Stimulated activated CD8-positive, alpha-beta memory T cell treated with anti-CD3 and anti-CD28 coated beads, Interleukin-15, amount 100 ng/mL, for 4 hours (primary cell): ENCODE data around the gene VDAC2.

ENCODE experiments used
- DNase-seq, 2 donors: peaks; one replicate each; pipeline ENCODE4 v3.0.0-alpha.2; 2020; ENCODE audit warnings: low read depth in 2 of 2

Gene VDAC2

DNA sequence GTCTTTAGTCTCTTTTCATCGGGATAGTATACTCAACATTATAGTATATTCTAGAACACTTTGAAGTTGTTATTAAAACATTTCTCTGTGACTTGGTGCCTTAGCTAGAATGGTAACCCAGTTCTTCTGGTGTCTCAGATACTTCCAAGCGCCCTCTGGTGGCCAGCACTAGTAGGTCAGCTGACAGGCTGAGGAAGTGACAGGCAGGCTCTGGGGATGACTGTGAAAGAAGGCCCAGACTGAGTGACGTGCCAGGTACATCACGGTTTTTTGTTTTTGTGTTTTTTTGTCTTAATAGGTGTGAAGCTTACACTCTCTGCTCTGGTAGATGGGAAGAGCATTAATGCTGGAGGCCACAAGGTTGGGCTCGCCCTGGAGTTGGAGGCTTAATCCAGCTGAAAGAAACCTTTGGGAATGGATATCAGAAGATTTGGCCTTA is 20.0 kb downstream of the VDAC2 start:
- peak; percentile 74 to 91 for DNase-seq

DNA sequence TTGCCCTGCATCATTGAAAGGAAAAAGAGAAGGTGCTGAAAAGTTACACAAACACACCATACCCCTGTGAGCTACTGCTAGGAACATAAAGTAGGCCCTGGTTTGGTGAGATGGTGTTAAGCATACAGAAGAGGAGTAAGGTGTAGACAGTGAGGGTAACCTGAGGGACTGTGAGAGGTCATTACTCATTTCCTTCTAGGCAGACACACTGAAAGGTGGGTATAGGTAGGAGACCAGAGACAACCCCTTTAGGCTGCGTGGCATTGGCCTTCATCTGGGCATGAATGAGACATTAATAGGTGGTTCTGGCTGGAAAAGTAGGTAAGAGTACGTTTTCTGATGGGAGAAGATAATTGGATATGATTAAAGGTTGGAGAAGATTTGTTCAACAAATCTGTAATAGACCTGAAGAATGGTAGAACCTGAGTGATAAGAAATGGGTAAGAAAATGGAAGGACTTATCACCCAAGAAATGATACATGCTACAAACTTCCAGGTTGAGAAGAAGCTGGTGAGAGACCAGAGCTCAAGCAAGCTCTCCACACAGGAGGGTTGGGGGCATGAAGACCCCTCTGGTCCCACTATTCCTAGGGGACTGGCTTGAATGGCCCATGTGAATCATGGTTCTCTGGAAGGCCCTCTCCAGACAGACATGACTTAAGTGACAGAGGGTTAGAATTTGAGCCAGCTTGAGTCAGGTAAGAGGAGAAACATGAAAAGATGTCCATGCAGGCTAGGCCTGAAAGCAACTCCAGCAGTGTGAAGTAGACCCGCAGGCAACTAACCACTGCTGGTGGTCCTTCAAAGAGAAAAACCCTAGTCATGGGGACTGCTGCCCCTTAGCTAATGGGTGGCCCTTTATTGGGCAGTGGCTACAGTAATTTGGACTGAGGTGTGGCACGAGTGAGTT is 21.3 kb downstream of the VDAC2 start:
- DNase-seq, result no peak

DNA sequence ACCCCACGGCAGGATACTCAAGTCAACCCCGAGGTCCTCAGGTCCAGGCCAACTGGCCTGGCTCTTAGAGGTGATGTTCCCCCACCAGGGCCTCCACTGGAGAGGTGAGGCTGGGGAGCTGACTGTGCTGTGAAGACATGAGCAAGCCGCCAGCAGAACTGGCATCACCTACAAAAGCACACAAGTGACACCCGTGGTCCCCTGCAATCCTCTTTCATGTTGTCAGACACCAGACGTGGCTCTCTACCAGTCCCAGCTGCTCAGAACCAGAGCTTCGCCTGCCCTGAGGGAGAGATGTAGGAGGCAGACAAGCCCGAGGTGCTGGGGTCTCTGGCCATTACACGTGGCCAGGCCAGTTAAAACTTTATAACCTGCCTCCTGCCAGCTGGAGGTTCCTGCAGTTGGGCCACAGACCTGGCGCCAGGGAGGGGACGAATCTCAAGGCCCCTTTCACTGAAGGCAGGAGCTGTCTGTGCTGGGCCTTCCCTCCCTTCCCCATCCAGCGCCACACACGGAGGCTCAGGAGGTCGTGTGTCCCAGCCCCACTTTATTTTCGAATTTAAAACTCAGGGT is 22.9 kb downstream of the VDAC2 start:
- DNase-seq, result no peak

DNA sequence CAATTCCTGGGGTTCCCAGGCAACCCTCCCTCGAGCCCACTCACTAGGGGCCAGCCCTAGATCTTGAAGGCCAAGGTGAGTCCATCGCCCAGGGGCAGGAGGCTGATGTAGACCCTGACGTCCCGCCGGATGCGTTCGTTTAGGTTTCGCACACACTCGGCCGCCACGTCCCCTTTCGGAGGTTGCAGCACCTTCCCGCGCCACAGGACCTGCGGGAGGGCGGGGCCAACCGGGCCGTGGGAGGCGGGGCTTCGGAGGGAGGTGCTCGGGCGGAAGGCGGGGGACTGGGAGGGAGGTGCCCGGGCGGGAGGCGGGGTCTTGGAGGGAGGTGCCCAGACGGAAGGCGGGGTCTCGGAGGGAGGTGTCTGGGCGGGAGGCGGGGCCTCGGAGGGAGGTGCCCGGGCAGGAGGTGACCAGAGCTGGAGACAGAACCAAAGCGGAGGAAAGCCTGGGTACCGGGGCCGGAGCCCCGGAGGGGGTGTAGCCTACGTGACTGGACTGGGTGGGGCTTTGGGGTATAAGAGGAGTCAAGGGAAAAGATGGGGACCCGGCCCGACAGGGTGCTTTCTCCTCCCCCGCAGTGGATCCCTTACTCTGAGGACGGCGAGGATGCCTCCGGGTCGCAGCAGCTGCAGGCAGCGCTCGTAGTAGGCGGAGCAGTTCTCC is 23.6 kb downstream of the VDAC2 start:
- peak; percentile 91 to 93 for DNase-seq

DNA sequence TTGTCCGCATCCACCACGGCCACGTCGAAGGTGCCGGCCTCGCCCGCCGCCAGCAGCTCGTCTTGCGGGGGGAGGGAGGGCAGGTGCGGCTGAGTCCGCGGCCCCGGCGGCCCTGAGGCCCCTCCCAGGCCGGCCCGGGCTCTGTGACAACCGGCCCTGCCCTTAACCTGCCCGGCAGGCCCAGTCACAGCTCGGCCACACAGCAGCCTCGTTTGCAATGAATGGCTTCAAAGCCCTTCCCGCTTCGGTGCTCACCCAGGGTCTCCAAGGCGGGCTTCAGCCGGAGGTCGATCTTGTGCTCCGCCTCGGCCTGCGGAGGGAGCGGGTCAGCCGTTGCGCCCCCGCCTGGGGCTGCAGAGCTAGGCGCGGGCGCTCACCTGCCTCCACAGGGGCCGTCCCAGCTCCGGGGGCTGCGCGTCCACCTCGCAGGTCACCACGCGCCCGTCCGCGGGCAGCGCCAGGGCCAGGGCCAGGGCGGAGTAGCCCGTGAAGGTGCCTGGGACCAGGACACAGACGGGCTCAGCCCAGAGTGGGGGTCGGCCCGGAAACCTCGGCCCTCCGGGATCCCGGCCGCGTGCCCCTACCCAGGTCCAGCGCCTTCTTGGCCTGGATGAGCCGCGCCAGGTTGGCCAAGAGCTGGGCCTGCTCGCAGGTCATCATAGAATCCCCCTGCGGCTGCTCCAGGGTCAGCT is 24.2 kb downstream of the VDAC2 start:
- DNase-seq, result no peak

DNA sequence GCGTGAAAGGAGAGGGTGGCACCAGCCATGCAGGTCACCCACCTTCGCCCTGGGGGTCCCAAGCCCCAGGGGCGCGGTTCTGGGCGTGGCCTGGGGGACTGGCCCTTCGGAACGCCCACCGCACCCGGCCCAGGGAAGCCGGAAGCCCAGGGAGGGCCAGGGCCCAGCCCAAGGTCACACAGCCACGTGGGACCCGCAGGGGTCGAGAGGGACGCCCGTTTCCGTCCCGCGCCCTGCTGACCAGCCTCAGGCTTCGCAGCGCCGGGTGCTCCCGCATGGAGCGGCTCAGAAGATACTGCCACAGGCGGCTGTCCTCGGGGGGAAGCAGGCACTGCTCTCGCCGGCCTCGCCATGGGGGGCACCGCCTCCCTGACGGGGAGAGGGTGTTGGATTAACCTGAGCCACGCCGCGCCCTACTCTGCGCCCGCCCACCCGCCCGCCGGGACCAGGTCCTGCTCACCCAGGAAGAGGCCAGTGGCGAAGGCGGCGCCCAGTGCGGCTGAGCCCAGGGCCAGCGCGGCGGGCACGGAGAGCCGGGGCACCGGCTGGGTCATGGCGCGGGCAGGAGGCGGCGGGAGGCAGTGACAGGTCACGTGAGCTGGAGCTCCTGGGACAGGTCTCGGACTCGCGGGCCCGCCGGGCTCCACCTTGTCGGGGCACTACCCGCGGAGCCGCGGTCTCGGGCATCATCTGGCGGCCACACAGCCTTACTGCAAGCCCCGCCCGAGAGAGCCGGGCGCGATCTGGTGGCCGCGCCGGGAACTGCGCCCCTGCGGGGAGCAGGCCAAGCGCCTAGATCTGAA is 25.0 kb downstream of the VDAC2 start, which contains the start of gene COMTD1:
Gene COMTD1 (minus strand): TSS at position 583 of the 803 bp plus-strand sequence. CDS start 29 bp downstream, at position 554.
- peak; percentile 82 for DNase-seq

DNA sequence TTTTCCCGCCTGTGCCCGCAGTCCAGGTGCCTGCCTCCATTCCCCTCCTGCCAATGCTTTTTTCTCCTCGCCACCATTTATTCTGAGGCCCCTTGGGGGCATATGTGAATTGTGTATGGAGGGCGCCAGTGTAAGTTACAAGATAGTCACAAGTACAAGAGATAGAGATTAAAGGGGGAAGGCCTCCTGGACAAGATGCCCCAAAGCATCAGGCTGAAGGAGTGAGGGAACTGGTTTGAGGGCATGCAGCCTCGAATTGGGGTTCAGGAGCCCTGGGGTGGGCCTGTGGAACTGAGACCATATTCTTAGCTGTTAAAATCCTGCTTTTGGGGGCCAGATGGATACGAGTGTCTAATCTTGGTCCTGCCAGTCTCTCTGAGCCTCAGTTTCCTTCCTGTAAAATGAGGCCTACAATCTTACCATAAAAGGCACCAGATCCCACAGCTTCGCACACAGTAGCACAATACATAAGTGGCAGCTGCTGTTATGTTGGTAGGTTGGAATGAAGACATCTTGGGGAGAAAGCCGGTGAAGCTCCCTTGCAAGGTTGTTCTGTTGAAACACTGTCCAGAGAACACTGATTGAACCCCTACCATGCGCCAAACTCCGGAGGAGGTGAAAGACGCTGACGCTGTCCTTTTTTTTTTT is 25.7 kb downstream of the VDAC2 start:
- DNase-seq, result no peak

DNA sequence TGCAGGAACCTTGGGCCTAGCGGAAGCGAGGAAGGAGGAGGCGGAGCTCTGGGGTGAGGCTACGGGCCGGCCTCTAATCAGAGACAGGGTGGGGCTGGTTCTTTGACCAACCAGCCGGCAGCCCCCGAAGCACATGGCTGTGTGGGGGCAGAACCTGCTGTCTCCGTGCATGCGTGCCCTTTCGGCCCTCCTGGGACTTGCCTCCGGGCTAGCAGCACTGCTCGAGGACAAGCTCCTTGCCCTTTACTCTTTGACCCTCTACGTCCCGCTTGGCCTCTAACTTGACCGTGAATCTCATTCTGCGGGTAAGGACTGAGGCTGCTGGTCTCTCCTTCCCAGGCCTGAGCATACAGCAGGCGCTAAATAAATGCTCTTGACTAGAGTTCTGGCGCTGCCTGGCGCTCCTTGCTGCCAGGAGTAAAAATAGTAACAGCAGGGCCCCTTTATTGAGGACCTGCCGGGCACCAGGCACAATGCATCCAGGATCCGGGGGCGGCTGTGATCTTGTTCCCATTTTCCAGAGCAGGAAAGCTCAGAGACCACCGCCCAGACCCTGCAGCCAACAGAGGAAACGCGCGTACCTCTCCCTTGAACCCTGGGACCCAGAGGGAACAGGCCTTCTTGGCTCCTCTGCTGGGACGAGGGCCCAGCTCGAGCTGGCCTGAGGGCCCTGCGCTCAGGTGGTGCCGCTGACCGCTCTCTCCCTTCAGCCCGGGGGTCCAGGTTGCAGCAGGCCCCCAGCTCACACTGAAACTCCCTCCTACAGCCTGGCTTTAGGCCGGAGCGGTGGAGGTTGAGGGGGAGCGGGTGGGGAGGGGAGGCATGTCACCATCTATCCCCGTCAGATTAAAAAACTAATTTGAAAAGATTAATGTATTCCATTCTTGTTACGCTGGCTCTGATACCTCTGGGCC is 27.8 kb downstream of the VDAC2 start:
- DNase-seq, result no peak

DNA sequence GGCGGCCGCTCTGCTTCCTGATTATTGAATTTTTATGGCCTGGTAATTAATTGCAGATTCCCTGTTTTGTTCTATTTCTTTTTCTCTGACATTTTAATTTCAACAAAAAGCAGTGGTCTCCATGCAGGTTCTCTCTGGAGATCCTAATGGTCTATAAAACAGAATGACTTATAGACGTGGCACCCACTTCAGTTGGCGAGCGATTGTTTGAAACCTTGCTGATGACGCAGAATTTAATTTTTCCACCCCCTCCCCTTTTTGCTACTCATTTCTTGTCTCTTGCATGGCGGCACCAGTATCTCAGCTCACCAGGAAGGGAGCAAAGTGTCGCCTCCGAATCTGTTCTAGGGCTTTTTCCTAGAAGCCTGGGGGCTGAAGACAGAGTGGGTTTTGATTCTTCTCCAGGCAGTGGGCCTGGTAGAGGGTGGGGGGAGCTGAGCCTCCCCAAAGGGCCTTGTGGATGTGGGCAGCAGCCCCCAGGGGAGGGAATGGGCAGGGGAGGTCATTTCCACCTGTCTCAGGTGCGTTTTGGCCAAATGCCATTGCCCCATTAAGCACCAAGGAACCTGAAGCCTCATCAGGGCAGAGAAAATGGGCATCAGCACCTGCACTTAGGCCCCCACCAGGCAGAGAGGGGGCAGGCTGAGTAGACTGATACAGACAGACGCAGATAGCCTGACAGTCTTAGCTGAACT is 28.6 kb downstream of the VDAC2 start:
- no peak for DNase-seq

DNA sequence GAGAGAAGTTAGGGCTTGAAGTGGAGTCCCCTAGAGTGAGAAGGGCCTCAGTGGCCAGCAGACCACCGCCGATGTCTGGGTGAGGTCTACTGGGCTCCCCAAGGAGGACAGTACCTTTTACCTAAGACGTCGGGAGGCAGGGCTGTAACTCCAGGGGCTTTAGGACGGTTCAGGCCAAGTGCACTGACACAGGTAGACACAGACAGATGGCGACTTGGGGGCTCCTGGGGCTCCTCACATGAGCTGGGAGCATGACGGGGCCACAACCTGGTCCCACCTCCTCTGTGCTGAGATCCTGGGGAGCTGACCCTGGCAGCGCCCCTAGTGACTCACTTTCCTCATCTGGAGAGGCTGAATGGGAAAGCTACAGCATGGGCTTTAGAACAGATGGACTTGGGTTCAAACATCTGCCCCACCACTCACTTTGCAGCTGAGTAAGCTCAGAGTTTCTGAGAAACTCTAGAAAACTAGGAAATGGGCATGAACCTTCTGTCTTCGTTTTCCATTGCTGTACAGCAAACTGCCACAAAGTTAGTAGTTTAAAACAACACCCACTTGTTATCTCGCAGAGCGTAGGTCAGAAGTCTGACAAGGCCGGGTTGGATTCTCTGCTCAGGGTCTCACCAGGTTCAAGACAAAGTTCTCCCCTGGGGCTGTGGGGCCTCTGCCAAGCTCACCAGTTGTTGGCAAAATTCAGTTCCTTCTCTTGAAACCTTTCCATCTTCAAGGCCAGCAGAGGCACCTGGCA is 29.9 kb downstream of the VDAC2 start:
- no peak for DNase-seq

DNA sequence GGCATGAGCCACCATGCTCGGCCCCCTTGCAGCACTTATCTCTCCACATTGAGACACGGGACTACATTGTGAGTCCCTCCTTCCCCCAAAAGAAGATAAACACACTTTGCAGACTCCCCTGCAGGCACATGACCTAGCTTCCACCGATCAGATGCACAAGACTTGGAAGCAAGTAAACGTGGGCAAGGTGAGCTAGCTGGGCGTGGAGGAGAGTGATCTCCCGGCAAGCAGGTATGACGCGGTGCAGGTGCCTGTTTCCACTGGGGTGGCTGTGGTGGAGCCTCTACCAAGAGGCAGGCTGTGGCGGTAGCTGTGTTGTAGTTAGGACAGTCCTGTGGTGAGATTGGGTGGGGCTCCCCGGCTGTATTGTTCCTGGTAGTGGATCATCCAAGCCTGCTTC is 32.8 kb downstream of the VDAC2 start:
- no peak for DNase-seq

DNA sequence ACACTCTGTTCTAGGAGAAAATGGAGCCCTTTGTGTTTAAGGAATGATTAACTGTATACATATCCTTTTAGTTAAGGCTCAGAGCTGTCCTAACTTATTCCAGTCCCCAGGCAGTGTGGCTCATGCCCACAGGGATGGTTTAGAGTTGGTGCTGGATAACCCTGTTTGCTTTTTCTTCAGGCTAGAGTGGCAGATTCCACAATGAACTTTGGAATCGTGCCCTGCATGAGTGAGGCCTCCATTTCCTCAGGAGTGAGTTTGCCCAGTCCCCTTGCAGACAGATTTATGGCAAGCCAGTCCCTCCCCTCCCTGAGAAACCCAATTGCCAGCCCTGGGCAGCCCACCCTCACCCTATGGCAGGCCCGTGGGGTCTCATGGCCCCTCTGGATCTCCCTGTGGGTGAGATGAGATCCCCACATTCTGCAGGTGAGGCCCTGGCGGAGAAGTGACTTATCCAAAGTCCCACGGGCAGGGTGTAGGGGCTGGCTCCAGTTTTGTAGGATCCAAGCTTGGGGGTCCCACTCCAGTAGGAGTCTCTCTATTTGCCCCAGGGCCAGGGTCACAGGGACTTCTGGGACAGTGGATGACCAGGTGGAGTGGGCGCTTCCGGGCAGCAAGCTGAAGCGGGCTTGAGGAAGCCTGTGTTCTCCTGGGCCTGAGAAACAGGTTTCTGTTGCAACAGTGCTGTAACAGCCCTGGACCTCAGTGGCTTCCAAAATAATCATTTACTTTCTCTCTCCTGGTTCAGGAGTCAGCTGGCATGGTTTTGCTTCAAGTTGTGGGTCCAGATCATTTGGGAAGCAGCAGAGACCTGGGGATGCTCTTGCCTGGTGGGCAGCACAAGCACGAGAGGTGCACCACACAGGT is 34.1 kb downstream of the VDAC2 start:
- DNase-seq, result no peak

DNA sequence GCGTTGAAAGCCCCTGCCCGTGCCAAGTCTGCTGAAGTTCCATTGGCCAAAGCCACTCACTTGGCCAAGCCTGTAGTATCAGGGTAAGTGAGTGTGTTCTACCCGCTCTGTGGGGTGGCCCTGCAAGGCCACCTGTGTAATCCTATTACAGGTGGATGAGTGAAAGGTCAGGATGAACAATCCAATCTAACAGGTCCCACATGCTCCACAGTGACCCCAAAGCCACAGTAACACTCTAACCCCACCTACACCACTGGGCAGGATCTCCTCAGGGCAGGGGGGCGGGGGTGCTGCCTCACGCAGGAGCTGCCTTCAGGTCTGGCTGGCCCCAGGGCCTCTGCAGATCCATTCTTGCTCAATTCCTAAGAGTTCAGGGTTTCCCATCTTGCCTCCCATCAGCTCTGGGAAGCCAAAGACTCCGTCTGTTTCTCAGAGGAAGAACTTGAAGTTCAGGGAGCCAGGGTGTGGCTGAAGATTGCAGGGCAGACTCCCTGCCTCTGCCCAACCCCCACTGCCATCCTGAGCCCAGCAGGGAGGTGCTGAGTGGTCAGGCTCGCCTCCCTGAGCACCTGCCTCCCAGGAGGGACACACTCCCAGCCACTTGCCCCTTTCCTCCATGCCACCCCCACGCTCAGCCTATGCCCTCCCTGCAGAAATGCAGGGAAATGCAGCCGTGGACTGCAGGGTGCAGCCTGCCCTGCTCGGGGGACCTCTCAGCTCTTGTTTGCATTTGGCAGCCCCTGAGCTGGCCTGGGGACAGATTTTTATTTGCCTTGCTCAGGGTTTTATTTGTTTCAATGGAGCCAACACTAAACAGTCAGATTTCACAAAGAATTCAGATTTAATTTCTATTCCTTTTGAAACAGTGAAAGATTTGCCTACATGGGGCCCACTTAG is 35.0 kb downstream of the VDAC2 start:
- no peak for DNase-seq

DNA sequence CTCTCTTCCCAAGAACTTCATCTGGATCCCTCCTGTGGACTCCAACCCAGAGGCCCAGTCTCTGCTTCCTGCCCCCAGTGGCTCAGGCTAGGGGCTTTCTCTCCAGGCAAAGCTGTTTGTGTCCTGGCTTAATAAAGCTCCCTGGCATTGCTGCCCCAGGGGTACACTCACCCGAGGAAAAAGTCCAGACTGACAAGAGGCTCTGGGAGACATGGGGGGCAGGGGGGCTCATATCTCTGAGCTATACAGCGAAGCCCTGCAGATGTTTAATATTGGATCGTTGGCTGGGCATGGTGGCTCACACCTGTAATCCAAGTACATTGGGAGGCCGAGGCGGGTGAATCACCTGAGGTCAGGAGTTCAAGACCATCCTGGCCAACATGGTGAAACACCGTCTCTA is 35.9 kb downstream of the VDAC2 start:
- no peak for DNase-seq

DNA sequence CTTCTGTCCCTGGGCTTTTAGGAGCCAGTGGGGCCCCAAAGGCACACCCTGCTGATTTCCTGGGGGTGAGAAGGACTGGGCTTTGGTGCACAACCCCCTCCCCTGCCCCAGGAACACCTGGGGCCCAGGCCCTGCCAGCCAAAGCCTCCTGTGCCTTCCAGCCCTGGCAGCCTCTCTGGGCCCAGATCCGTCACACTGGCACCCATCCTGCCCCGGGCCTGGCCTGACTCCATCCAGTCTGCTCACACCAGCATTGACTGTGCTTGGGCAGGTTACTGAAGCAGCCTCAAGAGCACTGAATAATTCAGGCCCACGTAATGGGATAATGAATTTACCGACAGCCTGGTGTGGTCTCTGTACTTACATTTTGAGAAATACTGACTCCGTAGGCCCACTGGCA is 37.2 kb downstream of the VDAC2 start:
- no peak for DNase-seq

DNA sequence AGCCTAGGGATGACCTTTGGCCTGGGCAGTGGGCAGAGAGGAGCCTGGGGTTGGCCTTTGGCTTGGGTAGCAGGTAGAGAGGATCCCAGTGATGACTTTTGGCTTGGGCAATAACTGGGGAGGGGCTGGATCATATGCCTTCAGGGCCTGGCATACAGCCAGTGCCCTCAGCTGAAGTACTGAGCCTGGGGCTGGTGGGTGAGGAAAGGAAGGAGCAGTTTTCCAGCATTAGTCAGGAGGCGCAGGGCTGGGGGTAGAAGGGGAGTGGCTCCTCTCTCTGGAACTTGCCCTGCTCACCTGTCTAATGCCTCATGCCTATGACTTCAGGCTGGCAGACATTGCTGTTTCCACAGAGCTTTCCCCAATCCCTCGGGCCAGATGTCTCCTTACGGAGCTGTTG is 40.3 kb downstream of the VDAC2 start:
- no peak for DNase-seq
